HEK293 (cell line): Measurements from ENCODE around the gene APOL1.

Experiments
- CTCF ChIA-PET: fragments of 350-600 bp; formaldehyde crosslinking; extraction: SDS; loops from one replicate; lab custom pipeline; 2021; ENCODE audit warnings: antibody characterized with exemption; lab: Yijun Ruan, JAX
- POLR2A ChIA-PET: fragments of 300-600 bp; formaldehyde crosslinking; extraction: SDS; loops from one replicate; lab custom pipeline; 2020; ENCODE audit warnings: antibody characterized with exemption, inconsistent platforms; lab: Yijun Ruan, JAX
- H3K27ac ChIP-seq: fragments of 200-500 bp; sonication (Bioruptor generic); 2 replicates; pipeline ENCODE4 v1.5.1; 2014; ENCODE audit warnings: low read depth, low read length, control low read depth, inconsistent platforms; ENCODE audit errors: extremely low read depth
- H3K36me3 ChIP-seq, 2 experiments: fragments of 200-500 bp in 1 of 2; sonication (Bioruptor generic) in 1 of 2; 1 replicate in 1 of 2; 2 replicates in 1 of 2; pipeline ENCODE4 v1.5.1; 2014 to 2017; ENCODE audit warnings: inconsistent platforms in 2 of 2, low read length in 2 of 2; ENCODE audit not compliant: control insufficient read depth in 2 of 2, insufficient read depth in 1 of 2
- H3K4me1 ChIP-seq: fragments of 200-500 bp; sonication (Bioruptor generic); 2 replicates; pipeline ENCODE4 v1.5.1; 2014; ENCODE audit warnings: mild to moderate bottlenecking, low read length, inconsistent platforms; ENCODE audit not compliant: control insufficient read depth, insufficient read depth
- H3K4me3 ChIP-seq: 2 replicates; pipeline ENCODE4 v1.5.1; 2011; ENCODE audit warnings: low read depth, mild to moderate bottlenecking, control low read depth, low read length, moderate library complexity
- H3K9me3 ChIP-seq: fragments of 200-500 bp; sonication (Bioruptor generic); 2 replicates; pipeline ENCODE4 v1.5.1; 2014; ENCODE audit warnings: low read depth, low read length, inconsistent platforms; ENCODE audit not compliant: control insufficient read depth, insufficient read depth
- EGR2 ChIP-seq: fragments of 450-650 bp; formaldehyde crosslinking; IDR thresholded peaks from 2 replicates; pipeline ENCODE4 v1.5.1; 2016; ENCODE audit warnings: low read depth, missing biosample characterization, missing genetic modification characterization
- FEZF1 ChIP-seq: fragments of 450-650 bp; formaldehyde crosslinking; IDR thresholded peaks from 2 replicates; pipeline ENCODE4 v1.5.1; 2016; ENCODE audit warnings: missing biosample characterization, missing genetic modification characterization
- GLI2 ChIP-seq: fragments of 450-650 bp; formaldehyde crosslinking; IDR thresholded peaks from 2 replicates; pipeline ENCODE4; 2017; ENCODE audit warnings: missing biosample characterization, missing genetic modification characterization, low read depth, borderline replicate concordance
- KLF7 ChIP-seq: fragments of 450-650 bp; formaldehyde crosslinking; IDR thresholded peaks from 2 replicates; pipeline ENCODE4 v1.5.1; 2016; ENCODE audit warnings: missing biosample characterization, missing genetic modification characterization, borderline replicate concordance
- RBAK ChIP-seq: fragments of 450-650 bp; formaldehyde crosslinking; IDR thresholded peaks from 2 replicates; pipeline ENCODE4 v1.5.1; 2016; ENCODE audit warnings: missing biosample characterization, missing genetic modification characterization
- SALL2 ChIP-seq: fragments of 450-650 bp; formaldehyde crosslinking; IDR thresholded peaks from 2 replicates; pipeline ENCODE4 v1.5.0; 2017; ENCODE audit warnings: missing biosample characterization, mild to moderate bottlenecking, missing genetic modification characterization, borderline replicate concordance
- SCRT2 ChIP-seq: fragments of 450-650 bp; formaldehyde crosslinking; IDR thresholded peaks from 2 replicates; pipeline ENCODE4 v1.5.1; 2016; ENCODE audit warnings: missing biosample characterization, missing genetic modification characterization
- WT1 ChIP-seq: fragments of 450-650 bp; formaldehyde crosslinking; IDR thresholded peaks from 2 replicates; pipeline ENCODE4 v1.5.1; 2016; ENCODE audit warnings: missing biosample characterization, missing genetic modification characterization
- ZNF112 ChIP-seq: fragments of 450-650 bp; formaldehyde crosslinking; IDR thresholded peaks from 2 replicates; pipeline ENCODE4 v1.5.0; 2017; ENCODE audit warnings: missing biosample characterization, missing genetic modification characterization
- ZNF140 ChIP-seq: fragments of 450-650 bp; formaldehyde crosslinking; IDR thresholded peaks from 2 replicates; pipeline ENCODE4 v1.5.1; 2016; ENCODE audit warnings: missing biosample characterization, missing genetic modification characterization
- ZNF146 ChIP-seq: fragments of 450-650 bp; formaldehyde crosslinking; IDR thresholded peaks from 2 replicates; pipeline ENCODE4 v1.5.1; 2016; ENCODE audit warnings: missing biosample characterization, missing genetic modification characterization
- ZNF24 ChIP-seq: fragments of 450-650 bp; formaldehyde crosslinking; IDR thresholded peaks from 2 replicates; pipeline ENCODE4 v1.5.1; 2016; ENCODE audit warnings: missing biosample characterization, missing genetic modification characterization
- ZNF311 ChIP-seq: fragments of 450-650 bp; formaldehyde crosslinking; IDR thresholded peaks from 2 replicates; pipeline ENCODE4 v1.5.1; 2017; ENCODE audit warnings: missing biosample characterization, missing genetic modification characterization, borderline replicate concordance
- ZNF394 ChIP-seq: fragments of 450-650 bp; formaldehyde crosslinking; IDR thresholded peaks from 2 replicates; pipeline ENCODE4 v1.5.1; 2016; ENCODE audit warnings: missing biosample characterization, missing genetic modification characterization, mild to moderate bottlenecking, moderate library complexity, borderline replicate concordance
- ZNF48 ChIP-seq: fragments of 450-650 bp; formaldehyde crosslinking; IDR thresholded peaks from 2 replicates; pipeline ENCODE4 v1.5.1; 2016; ENCODE audit warnings: missing biosample characterization, missing genetic modification characterization
- ZNF785 ChIP-seq: fragments of 450-650 bp; formaldehyde crosslinking; IDR thresholded peaks from 2 replicates; pipeline ENCODE4 v1.5.1; 2016; ENCODE audit warnings: missing biosample characterization, missing genetic modification characterization
- ZSCAN23 ChIP-seq: fragments of 450-650 bp; formaldehyde crosslinking; IDR thresholded peaks from 2 replicates; pipeline ENCODE4 v1.5.1; 2016; ENCODE audit warnings: missing biosample characterization, missing genetic modification characterization
- TF ChIP-seq, protein P1 (sequence below): fragments of 450-650 bp; formaldehyde crosslinking; IDR thresholded peaks from 2 replicates; pipeline ENCODE4 v1.5.1; 2016; ENCODE audit warnings: missing biosample characterization, missing genetic modification characterization
- TF ChIP-seq, protein P2 (sequence below): fragments of 450-650 bp; formaldehyde crosslinking; IDR thresholded peaks from 2 replicates; pipeline ENCODE4 v1.5.1; 2016; ENCODE audit warnings: missing biosample characterization, missing genetic modification characterization
- TF ChIP-seq, protein P3 (sequence below): fragments of 450-650 bp; formaldehyde crosslinking; IDR thresholded peaks from 2 replicates; pipeline ENCODE4 v1.5.1; 2017; ENCODE audit warnings: missing biosample characterization, missing genetic modification characterization
- TF ChIP-seq, protein P4 (sequence below): fragments of 450-650 bp; formaldehyde crosslinking; IDR thresholded peaks from 2 replicates; pipeline ENCODE4 v1.5.1; 2016; ENCODE audit warnings: missing biosample characterization, missing genetic modification characterization

The APOL1 gene

DNA sequence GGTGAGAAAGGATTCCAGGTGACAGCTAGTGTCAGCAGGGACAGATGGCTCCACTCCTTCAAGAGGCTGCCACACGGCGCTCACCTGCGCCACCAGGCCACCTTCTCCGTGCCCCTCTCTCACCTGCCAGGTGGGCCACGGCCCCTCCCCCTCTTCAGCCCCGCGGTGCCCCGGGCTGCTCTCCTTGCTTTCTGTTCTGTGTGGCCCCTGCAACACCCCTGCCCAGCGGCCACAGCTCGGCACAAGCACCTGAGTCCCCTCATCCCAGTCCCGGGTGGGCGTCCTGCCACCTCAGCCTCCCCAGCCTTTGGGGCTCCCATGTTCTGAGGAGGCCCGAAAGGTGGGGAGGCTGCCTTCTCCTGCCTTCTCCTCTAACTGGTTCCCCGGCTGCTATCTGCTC lies 46.4 kb downstream of the APOL1 start:
- POLR2A ChIA-PET = no interaction called here
- Histone ChIP-seq H3K9me3 (no peaks in the 10 kb centered on the region), H3K27ac (no peak overlapping the region), H3K36me3 (peaks cover 19 to 98% of the 10 kb centered on the region in 2 experiments), H3K4me1 (no peaks in the 10 kb centered on the region), H3K4me3 (no peak overlapping the region)
- TF ChIP-seq ZNF146 (tag by site-specific recombination) (no peak), ZNF785 (tag by site-specific recombination) (no peak), WT1 (no peak)
- CTCF ChIA-PET = interaction anchor here (0.6 to 7.5 kb wide), 10 partner anchors 10 to 187 kb away, joined by 3 to 132 read pairs (median 4); no protein-coding TSS in a partner anchor

DNA sequence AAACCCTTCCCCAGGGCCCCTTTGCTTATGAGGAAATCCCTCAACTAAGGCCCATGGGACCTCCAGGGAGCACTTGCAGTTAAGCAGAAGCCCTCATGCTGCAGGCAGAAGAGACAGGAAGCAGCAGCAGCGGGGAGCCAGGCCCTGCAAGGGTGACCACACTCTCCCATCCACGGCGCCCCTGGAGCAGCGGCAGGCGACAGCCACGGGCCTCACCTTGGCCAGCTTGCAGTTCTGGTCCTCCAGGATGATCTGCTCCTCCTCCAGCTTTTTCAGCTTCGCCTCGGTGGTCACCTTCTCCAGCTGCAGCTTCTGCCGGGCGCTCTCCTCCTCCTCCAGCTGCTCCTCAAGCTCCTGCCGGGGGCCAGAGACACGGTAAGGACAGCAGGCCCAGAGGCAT lies 47.0 kb downstream of the APOL1 start:
- no peaks in the 10 kb centered on the region for H3K4me1 ChIP-seq
- TF ChIP-seq, protein P1, sequence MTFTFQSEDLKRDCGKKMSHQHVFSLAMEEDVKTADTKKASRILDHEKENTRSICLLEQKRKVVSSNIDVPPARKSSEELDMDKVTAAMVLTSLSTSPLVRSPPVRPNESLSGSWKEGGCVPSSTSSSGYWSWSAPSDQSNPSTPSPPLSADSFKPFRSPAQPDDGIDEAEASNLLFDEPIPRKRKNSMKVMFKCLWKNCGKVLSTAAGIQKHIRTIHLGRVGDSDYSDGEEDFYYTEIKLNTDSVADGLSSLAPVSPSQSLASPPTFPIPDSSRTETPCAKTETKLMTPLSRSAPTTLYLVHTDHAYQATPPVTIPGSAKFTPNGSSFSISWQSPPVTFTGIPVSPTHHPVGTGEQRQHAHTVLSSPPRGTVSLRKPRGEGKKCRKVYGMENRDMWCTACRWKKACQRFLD (tag by site-specific recombination) = no peak
- TF ChIP-seq, all 188 proteins: peak for 0
- CTCF ChIA-PET = interaction anchor here (0.6 to 7.5 kb wide), 15 partner anchors 11 to 176 kb away, joined by 3 to 132 read pairs (median 4); no protein-coding TSS in a partner anchor
- Histone ChIP-seq H3K36me3 (peaks cover 19 to 98% of the 10 kb centered on the region in 2 experiments), H3K27ac (no peak overlapping the region), H3K9me3 (no peaks in the 10 kb centered on the region), H3K4me3 (no peak overlapping the region)
- POLR2A ChIA-PET = interaction anchor here (1.1 to 2.1 kb wide), 2 partner anchors 32 to 170 kb away, joined by 5 read pairs; no protein-coding TSS in a partner anchor

DNA sequence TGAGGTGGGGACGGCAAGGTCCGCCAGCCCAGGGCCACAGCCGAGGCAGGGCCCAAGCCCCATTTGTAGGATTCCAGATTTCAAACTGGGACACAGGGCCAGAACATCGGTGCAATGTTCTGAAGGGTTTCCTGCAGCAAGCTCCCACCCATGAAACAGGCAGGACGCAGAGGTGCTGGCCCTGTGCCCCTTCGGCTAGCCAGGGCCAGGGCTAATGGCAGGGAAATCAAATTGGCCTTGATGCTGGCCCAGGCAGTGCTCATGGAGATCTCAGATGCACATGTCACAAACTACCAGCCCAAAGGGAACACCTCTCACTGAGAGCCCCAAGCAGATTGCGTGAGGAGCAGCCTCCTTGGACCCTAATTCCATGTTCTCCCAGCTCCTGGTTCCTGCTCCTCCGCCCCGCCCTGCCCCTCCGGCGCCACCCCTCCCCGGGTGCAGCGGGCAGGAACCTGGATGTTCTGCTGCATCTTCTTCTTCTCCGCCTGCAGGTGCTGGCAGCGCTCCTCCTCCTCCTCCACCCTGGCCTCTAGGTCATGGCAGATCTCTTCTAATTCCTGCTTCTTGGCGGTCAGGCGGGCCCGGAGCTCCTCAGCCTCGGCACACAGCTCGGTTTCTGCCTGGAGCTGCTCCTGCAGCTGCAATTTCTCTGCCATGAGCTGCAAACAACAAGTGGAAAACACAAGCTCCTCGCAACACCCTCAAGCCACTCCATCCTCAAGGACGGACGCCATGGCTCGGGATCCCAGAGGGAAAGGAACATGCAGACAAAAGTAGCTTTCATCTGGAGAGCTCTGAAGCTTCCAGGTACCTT lies 47.7 kb downstream of the APOL1 start:
- H3K4me1 ChIP-seq = no peaks in the 10 kb centered on the region
- TF ChIP-seq ZSCAN23 (tag by site-specific recombination) (no peak), KLF7 (no peak), ZNF311 (tag by site-specific recombination) (no peak), GLI2 (no peak), ZNF24 (no peak), ZNF112 (tag by site-specific recombination) (no peak), ZNF140 (tag by site-specific recombination) (no peak), ZNF48 (no peak), RBAK (tag by site-specific recombination) (no peak)
- TF ChIP-seq, protein P2, sequence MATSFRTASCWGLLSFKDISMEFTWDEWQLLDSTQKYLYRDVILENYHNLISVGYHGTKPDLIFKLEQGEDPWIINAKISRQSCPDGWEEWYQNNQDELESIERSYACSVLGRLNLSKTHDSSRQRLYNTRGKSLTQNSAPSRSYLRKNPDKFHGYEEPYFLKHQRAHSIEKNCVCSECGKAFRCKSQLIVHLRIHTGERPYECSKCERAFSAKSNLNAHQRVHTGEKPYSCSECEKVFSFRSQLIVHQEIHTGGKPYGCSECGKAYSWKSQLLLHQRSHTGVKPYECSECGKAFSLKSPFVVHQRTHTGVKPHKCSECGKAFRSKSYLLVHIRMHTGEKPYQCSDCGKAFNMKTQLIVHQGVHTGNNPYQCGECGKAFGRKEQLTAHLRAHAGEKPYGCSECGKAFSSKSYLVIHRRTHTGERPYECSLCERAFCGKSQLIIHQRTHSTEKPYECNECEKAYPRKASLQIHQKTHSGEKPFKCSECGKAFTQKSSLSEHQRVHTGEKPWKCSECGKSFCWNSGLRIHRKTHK (tag by site-specific recombination) = no peak
- ChIA-PET CTCF (interaction anchor here (0.6 to 7.5 kb wide), 47 partner anchors 12 to 616 kb away, joined by 3 to 132 read pairs (median 4); partner anchors contain the start of genes APOL2, MYH9 and TXN2), POLR2A (interaction anchor here (1.0 to 2.1 kb wide), 5 partner anchors 31 to 181 kb away, joined by 3 to 10 read pairs (median 5); partner anchors contain the start of genes MYH9 and TXN2)
- H3K27ac ChIP-seq = no peak overlapping the region
- no peaks in the 10 kb centered on the region for H3K9me3 ChIP-seq
- H3K4me3 ChIP-seq = no peak overlapping the region
- H3K36me3 ChIP-seq = peaks cover 25 to 98% of the 10 kb centered on the region in 2 experiments

DNA sequence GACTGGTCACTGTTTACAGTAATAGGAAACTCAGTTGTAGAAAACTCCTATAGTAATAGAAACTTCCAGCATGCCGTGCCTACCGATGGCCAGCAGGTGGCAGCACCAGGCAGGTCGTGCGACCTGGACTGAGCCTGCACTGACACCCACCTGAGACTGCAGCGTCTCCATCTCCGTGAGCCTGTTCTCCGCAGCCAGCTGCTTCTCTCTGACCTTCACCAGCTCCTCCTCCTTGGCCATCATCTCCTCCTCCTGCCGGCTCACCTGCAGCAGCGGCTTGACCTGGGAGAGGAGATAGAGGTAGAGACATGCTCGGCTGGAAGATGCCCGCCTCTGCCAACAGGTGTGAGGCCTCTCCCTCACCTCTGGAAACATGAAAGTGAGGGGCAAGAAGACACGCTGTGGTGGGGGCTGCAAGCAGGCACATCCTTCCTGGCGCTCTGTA lies 48.5 kb downstream of the APOL1 start:
- Histone ChIP-seq H3K36me3 (peaks cover 21 to 98% of the 10 kb centered on the region in 2 experiments), H3K9me3 (no peaks in the 10 kb centered on the region), H3K4me3 (no peak overlapping the region), H3K4me1 (no peaks in the 10 kb centered on the region), H3K27ac (no peak overlapping the region)
- CTCF ChIA-PET = interaction anchor here (0.6 to 7.5 kb wide), 47 partner anchors 9 to 617 kb away, joined by 3 to 132 read pairs (median 4); partner anchors contain the start of genes APOL2, MYH9 and TXN2
- POLR2A ChIA-PET = interaction anchor here (1.0 to 2.1 kb wide), 5 partner anchors 26 to 180 kb away, joined by 3 to 10 read pairs (median 4); partner anchors contain the start of genes MYH9 and TXN2
- TF ChIP-seq ZNF394 (tag by site-specific recombination) (peak; percentile 79; the same call in 1 of the 2 replicates), SALL2 (no peak), SCRT2 (tag by site-specific recombination) (peak; percentile 96), FEZF1 (no peak), EGR2 (peak; percentile 8; the same call in 1 of the 2 replicates)
- TF ChIP-seq, protein P3, sequence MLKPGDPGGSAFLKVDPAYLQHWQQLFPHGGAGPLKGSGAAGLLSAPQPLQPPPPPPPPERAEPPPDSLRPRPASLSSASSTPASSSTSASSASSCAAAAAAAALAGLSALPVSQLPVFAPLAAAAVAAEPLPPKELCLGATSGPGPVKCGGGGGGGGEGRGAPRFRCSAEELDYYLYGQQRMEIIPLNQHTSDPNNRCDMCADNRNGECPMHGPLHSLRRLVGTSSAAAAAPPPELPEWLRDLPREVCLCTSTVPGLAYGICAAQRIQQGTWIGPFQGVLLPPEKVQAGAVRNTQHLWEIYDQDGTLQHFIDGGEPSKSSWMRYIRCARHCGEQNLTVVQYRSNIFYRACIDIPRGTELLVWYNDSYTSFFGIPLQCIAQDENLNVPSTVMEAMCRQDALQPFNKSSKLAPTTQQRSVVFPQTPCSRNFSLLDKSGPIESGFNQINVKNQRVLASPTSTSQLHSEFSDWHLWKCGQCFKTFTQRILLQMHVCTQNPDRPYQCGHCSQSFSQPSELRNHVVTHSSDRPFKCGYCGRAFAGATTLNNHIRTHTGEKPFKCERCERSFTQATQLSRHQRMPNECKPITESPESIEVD = no peak
- TF ChIP-seq, protein P4, sequence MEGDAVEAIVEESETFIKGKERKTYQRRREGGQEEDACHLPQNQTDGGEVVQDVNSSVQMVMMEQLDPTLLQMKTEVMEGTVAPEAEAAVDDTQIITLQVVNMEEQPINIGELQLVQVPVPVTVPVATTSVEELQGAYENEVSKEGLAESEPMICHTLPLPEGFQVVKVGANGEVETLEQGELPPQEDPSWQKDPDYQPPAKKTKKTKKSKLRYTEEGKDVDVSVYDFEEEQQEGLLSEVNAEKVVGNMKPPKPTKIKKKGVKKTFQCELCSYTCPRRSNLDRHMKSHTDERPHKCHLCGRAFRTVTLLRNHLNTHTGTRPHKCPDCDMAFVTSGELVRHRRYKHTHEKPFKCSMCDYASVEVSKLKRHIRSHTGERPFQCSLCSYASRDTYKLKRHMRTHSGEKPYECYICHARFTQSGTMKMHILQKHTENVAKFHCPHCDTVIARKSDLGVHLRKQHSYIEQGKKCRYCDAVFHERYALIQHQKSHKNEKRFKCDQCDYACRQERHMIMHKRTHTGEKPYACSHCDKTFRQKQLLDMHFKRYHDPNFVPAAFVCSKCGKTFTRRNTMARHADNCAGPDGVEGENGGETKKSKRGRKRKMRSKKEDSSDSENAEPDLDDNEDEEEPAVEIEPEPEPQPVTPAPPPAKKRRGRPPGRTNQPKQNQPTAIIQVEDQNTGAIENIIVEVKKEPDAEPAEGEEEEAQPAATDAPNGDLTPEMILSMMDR (tag by site-specific recombination) = peak; percentile 81
